Mesendoderm (in vitro differentiated cells): Measurements from ENCODE around the gene ISOC2.
A peak's percentile ranks its signal among the peaks of the same experiment; 100 is the strongest.

ENCODE experiments used
- DNase-seq: peaks from one replicate; pipeline ENCODE4 v3.0.0; 2013
- H2AK5ac ChIP-seq: 2 replicates; pipeline ENCODE4 v1.6.1; 2013; ENCODE audit warnings: low read length, inconsistent platforms
- H2BK120ac ChIP-seq: 2 replicates; pipeline ENCODE4 v1.6.1; 2013; ENCODE audit warnings: low read depth, mild to moderate bottlenecking, low read length, moderate library complexity, mixed read lengths
- H2BK15ac ChIP-seq: replicated peaks from 2 replicates; pipeline ENCODE4 v1.6.1; 2013; ENCODE audit warnings: low read depth, mild to moderate bottlenecking, moderate library complexity
- H2BK5ac ChIP-seq: 2 replicates; pipeline ENCODE4 v1.6.1; 2013; ENCODE audit warnings: low read length, inconsistent platforms
- H3K18ac ChIP-seq: 2 replicates; pipeline ENCODE4 v1.6.1; 2013; ENCODE audit warnings: mild to moderate bottlenecking, low read length, mixed read lengths
- H3K23ac ChIP-seq: one replicate; pipeline ENCODE4 v1.6.1; 2013; ENCODE audit warnings: low read length
- H3K27ac ChIP-seq: 2 replicates; pipeline ENCODE4 v1.5.1; 2013; ENCODE audit warnings: low read depth, mild to moderate bottlenecking, inconsistent platforms, low read length, moderate library complexity
- H3K27me3 ChIP-seq: 2 replicates; pipeline ENCODE4 v1.6.1; 2013; ENCODE audit warnings: low read length, control low read depth, mild to moderate bottlenecking, inconsistent platforms; ENCODE audit not compliant: insufficient read depth, poor library complexity
- H3K36me3 ChIP-seq: 2 replicates; pipeline ENCODE4 v1.6.1; 2013; ENCODE audit warnings: low read length, inconsistent platforms; ENCODE audit not compliant: control insufficient read depth, insufficient read depth
- H3K4ac ChIP-seq: one replicate; pipeline ENCODE4 v1.6.1; 2013; ENCODE audit warnings: low read depth, mild to moderate bottlenecking, low read length, moderate library complexity
- H3K4me1 ChIP-seq: 2 replicates; pipeline ENCODE4 v1.6.1; 2013; ENCODE audit warnings: low read depth, low read length, inconsistent platforms; ENCODE audit not compliant: control insufficient read depth
- H3K4me2 ChIP-seq: 2 replicates; pipeline ENCODE4 v1.6.1; 2013; ENCODE audit warnings: low read length
- H3K4me3 ChIP-seq: 2 replicates; pipeline ENCODE4 v1.5.1; 2013; ENCODE audit warnings: mild to moderate bottlenecking, low read length
- H3K56ac ChIP-seq: one replicate; pipeline ENCODE4 v1.6.1; 2013; ENCODE audit warnings: low read length
- H3K79me1 ChIP-seq: 2 replicates; pipeline ENCODE4 v1.6.1; 2013; ENCODE audit warnings: low read length, inconsistent platforms
- H3K79me2 ChIP-seq: 2 replicates; pipeline ENCODE4 v1.6.1; 2013; ENCODE audit warnings: mild to moderate bottlenecking, low read length; ENCODE audit not compliant: control insufficient read depth, insufficient read depth
- H3K9ac ChIP-seq: 2 replicates; pipeline ENCODE4 v1.6.1; 2013; ENCODE audit warnings: low read length, inconsistent platforms
- H4K5ac ChIP-seq: one replicate; pipeline ENCODE4 v1.6.1; 2013; ENCODE audit warnings: low read length
- H4K8ac ChIP-seq: one replicate; pipeline ENCODE4 v1.6.1; 2013; ENCODE audit warnings: low read depth, mild to moderate bottlenecking, control low read depth, low read length, moderate library complexity
- WGBS: extraction: QIAGEN DNeasy Blood & Tissue Kit; methylation state at CpG from one replicate; pipeline ENCODE4 v1.1.7; 2013; ENCODE audit warnings: low lambda C conversion rate, missing lambda C conversion rate; ENCODE audit not compliant: insufficient coverage; ENCODE audit errors: extremely low coverage; 5-methylcytosine and 5-hydroxymethylcytosine counted together

Gene ISOC2

GRCh38 chr19:55481148-55481793, 19.8 kb upstream of the ISOC2 start:
- H2BK120ac ChIP-seq, result no peak overlapping the region
- WGBS, result no CpG with 5 or more reads among the region's 52 CpGs
- H3K79me2 ChIP-seq, result peaks cover 2% of the 10 kb centered on the region
- no peak overlapping the region for H3K23ac ChIP-seq
- no peak overlapping the region for H4K8ac ChIP-seq
- H3K79me1 ChIP-seq, result peaks cover 10% of the 10 kb centered on the region
- H4K5ac ChIP-seq, result no peak overlapping the region
- no peak overlapping the region for H3K18ac ChIP-seq
- H3K36me3 ChIP-seq, result no peaks in the 10 kb centered on the region
- H3K9ac ChIP-seq, result no peak overlapping the region
- peaks cover 2% of the 10 kb centered on the region for H3K4me1 ChIP-seq
- H3K27me3 ChIP-seq, result no peaks in the 10 kb centered on the region
- no peak overlapping the region for H3K27ac ChIP-seq
- H2AK5ac ChIP-seq, result no peak overlapping the region
- no peak overlapping the region for H2BK15ac ChIP-seq
- H3K4me2 ChIP-seq, result no peak overlapping the region
- H3K4me3 ChIP-seq, result no peak overlapping the region
- H2BK5ac ChIP-seq, result no peak overlapping the region
- H3K4ac ChIP-seq, result no peak overlapping the region
- DNase-seq, result no peak
- peak overlapping the region; percentile 22 for H3K56ac ChIP-seq

- no peak overlapping the region for H3K4me3 ChIP-seq
- no peak overlapping the region for H2AK5ac ChIP-seq
- no peak overlapping the region for H3K4ac ChIP-seq
- no peak overlapping the region for H2BK15ac ChIP-seq
- H3K27me3 ChIP-seq, result no peaks in the 10 kb centered on the region
- H2BK120ac ChIP-seq, result no peak overlapping the region
- H4K8ac ChIP-seq, result no peak overlapping the region
- no peak overlapping the region for H3K4me2 ChIP-seq
- H3K4me1 ChIP-seq, result peaks cover 2% of the 10 kb centered on the region
- peaks cover 9% of the 10 kb centered on the region for H3K79me1 ChIP-seq
- no peaks in the 10 kb centered on the region for H3K36me3 ChIP-seq
- no peak overlapping the region for H3K23ac ChIP-seq
- H3K9ac ChIP-seq, result no peak overlapping the region
- no CpG with 5 or more reads among the region's 15 CpGs for WGBS
- no peak overlapping the region for H2BK5ac ChIP-seq
- no peak overlapping the region for H3K18ac ChIP-seq
- peaks cover 2% of the 10 kb centered on the region for H3K79me2 ChIP-seq
- no peak overlapping the region for H3K27ac ChIP-seq
- H4K5ac ChIP-seq, result no peak overlapping the region
- DNase-seq, result no peak
- H3K56ac ChIP-seq, result no peak overlapping the region
Observed at GRCh38 chr19:55479451-55480230, 18.2 kb upstream of the ISOC2 start.

DNA sequence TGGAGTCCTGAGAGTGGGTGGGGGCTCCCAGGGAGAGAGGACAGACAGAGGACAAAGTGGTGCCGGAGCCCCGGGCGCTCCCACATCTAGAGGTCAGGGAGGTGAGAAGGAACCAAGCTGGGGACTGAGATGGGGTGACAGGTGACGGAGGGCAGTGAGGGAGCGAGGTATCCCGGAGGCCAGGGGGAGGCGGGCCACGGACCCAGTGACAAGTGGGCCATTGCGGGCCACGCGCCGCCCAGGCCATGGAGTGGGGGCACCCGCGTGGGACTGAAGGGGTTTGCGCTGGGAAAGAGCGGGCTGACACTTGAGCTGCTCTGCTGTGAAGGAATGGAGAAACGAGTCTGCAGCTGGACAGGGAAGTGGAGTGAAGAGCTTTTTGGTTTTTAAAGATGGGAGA, 17.6 kb upstream of the ISOC2 start:
- DNase-seq, result no peak
- peak overlapping the region; percentile 15 for H3K56ac ChIP-seq
- H3K4me2 ChIP-seq, result no peak overlapping the region
- WGBS, result no CpG with 5 or more reads among the region's 17 CpGs
- H3K79me2 ChIP-seq, result peaks cover 2% of the 10 kb centered on the region
- H3K4me3 ChIP-seq, result no peak overlapping the region
- H3K4ac ChIP-seq, result no peak overlapping the region
- no peak overlapping the region for H2BK5ac ChIP-seq
- H2BK15ac ChIP-seq, result no peak overlapping the region
- H3K23ac ChIP-seq, result no peak overlapping the region
- peaks cover 2% of the 10 kb centered on the region for H3K4me1 ChIP-seq
- H4K5ac ChIP-seq, result no peak overlapping the region
- H2BK120ac ChIP-seq, result no peak overlapping the region
- no peak overlapping the region for H3K9ac ChIP-seq
- H3K36me3 ChIP-seq, result no peaks in the 10 kb centered on the region
- no peak overlapping the region for H3K18ac ChIP-seq
- no peak overlapping the region for H4K8ac ChIP-seq
- peaks cover 9% of the 10 kb centered on the region for H3K79me1 ChIP-seq
- no peaks in the 10 kb centered on the region for H3K27me3 ChIP-seq
- H2AK5ac ChIP-seq, result no peak overlapping the region
- H3K27ac ChIP-seq, result no peak overlapping the region

DNA sequence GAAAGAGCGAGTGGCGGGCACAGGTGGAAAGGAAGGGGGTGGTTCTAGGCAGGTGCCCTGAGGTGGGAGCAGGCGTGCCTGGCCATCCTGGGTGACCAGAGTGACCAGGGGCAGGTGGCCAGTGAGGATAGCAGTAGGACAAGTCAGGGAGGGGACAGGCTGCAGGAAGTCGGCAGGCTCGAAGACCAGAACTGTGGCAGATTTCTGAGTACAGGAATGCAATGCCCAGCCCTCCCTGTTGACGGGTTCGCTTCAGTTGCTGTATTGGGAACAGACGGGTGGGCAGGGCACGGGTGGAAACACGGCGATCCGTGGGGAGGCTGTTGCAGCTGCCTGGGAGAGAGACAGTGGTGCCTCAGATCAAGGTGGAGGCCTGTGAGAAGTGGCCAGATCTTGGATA, 16.9 kb upstream of the ISOC2 start:
- H3K4ac ChIP-seq, result no peak overlapping the region
- no peak overlapping the region for H3K27ac ChIP-seq
- no peak overlapping the region for H2BK120ac ChIP-seq
- H2BK15ac ChIP-seq, result no peak overlapping the region
- no peak overlapping the region for H3K4me3 ChIP-seq
- no peak for DNase-seq
- peaks cover 2% of the 10 kb centered on the region for H3K79me2 ChIP-seq
- H2AK5ac ChIP-seq, result no peak overlapping the region
- H3K36me3 ChIP-seq, result no peaks in the 10 kb centered on the region
- H3K79me1 ChIP-seq, result peaks cover 9% of the 10 kb centered on the region
- H3K4me1 ChIP-seq, result peaks cover 2% of the 10 kb centered on the region
- H3K27me3 ChIP-seq, result no peaks in the 10 kb centered on the region
- H3K9ac ChIP-seq, result no peak overlapping the region
- no peak overlapping the region for H4K8ac ChIP-seq
- no peak overlapping the region for H3K18ac ChIP-seq
- no peak overlapping the region for H3K4me2 ChIP-seq
- WGBS, result no CpG with 5 or more reads among the region's 12 CpGs
- no peak overlapping the region for H3K23ac ChIP-seq
- no peak overlapping the region for H4K5ac ChIP-seq
- H2BK5ac ChIP-seq, result no peak overlapping the region
- no peak overlapping the region for H3K56ac ChIP-seq

DNA sequence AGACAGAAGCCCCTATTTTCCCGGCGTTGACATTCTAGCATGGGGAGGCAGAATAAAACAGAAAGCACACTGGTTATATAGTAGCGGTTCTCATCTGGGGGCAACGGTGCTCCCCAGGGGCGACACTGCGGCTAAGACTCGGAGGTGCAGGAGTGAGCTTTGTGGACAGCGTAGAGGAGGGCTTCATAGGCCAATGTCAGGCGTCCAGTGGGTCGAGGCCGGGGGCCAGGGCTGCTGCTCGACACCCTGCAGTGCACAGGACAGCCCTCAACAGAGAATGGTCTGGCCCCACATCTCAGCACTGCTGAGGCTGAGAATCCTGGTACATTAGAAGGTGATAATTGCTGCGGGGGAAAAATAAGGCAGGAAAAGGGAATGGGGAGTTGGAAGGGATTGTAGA, 16.5 kb upstream of the ISOC2 start:
- Histone ChIP-seq H3K27me3 (no peaks in the 10 kb centered on the region), H4K5ac (no peak overlapping the region), H2AK5ac (no peak overlapping the region), H2BK120ac (no peak overlapping the region), H3K56ac (peak overlapping the region; percentile 44), H3K4ac (no peak overlapping the region), H4K8ac (no peak overlapping the region), H3K4me3 (no peak overlapping the region), H3K79me1 (peaks cover 9% of the 10 kb centered on the region), H3K9ac (no peak overlapping the region), H3K18ac (no peak overlapping the region), H3K79me2 (peaks cover 2% of the 10 kb centered on the region), H3K4me2 (no peak overlapping the region), H3K23ac (no peak overlapping the region), H2BK15ac (no peak overlapping the region), H3K27ac (no peak overlapping the region), H3K4me1 (peaks cover 2% of the 10 kb centered on the region), H3K36me3 (no peaks in the 10 kb centered on the region), H2BK5ac (no peak overlapping the region)
- WGBS, result 100% methylated on average over 1 of the region's 13 CpGs
- no peak for DNase-seq
